Measurements from ENCODE around the gene PXDN.

The PXDN gene

DNA sequence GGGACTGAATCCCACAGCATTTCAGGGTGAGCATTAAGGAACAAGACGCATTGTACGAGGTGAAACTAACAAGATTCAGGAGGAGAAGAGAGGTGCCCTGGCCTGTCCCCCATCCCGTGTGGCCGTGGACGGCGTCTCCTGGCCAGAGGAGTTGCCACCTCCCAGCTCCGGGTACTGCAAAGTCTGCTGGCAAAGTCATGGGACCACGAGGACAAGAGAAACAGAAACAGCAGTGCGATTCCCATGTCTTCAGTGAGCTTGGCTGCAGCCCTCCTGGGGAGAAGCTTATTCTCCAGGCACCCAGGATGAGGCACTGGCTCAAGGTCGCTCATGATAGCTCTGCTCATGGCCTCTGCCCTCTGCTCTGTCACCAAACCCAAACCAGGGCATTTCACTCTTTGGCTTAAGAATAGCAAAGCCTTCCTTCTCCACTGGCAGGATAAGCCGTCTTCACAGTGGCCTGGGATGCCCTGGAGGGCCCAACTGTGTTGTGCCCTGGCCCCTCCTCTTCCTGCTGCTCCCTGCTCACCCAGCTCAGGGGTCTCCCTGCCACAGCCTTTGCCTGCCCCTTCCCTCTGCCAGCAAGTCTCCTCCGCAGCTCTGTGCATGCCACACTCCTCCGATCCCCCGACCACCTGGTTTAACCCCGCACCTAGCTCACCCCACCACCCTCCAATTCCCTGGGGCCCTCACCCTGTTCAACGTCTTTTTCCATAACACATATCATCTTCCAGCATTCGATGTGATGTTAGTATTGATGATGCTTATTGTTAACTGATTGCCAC lies 144.8 kb downstream of the PXDN start:
- TF ChIP-seq CTCF (conservative IDR thresholded peaks at IDR 0.05; ENCODE audit: low read depth, low read length): no peak
- no peak for DNase-seq (ENCODE audit: low read depth)
- no peak overlapping the region for H3K4me3 ChIP-seq (ENCODE audit: low read length)

DNA sequence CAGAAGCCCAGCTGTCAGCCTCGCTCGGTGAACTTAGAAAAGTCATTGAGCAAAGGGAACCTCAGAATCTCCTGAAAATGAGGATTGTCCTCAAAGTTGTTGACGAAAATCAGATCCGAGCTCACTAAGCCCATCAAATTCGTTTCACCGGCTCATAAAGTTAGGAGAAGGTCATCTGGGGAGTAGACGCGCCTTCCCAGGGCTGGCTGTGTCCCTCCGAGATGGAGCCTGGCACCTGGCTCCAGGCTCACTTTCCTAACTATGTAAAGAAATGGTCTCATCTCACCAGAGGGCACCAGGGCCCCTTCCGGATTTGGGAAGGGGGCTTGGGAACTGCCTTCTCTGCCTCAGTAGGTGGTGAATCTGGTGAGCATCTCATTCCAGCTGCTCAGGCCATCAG lies 145.5 kb downstream of the PXDN start:
- no peak for DNase-seq (ENCODE audit: low read depth)
- TF ChIP-seq CTCF (conservative IDR thresholded peaks at IDR 0.05; ENCODE audit: low read depth, low read length): no peak
- no peak overlapping the region for H3K4me3 ChIP-seq (ENCODE audit: low read length)

DNA sequence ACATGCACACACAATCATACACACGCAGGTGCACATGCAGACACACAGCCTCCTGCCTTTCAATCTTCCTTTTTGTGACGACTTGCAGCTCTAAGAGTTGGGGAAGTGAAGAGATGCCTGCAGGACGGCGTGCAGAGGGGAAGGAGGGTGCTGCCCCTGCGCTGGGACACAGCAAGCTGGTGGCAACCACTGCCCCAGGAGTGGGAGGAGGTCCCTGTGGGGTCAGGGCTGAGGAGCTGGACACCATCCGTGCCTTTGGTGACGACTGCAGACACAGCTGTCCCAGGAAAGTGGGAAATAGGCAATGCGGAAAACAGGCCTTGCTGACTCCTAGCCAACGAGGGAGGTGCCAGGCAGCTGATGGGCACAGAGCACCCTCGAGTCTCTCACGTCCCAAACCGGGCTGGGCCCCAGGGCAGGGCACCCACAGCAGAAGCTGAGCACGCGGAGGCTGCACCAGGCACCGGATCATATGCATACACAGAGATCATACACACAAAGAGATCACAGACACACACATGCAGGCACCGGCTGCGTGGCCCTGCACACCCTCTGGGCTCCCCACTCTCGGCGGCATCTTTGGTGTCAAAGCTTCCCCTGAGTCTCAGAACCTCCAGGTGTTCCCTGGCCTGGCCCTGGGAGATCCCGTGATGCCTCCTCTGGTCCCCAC lies 146.1 kb downstream of the PXDN start:
- H3K4me3 ChIP-seq (ENCODE audit: low read length): no peak overlapping the region
- DNase-seq (ENCODE audit: low read depth): no peak
- TF ChIP-seq CTCF (conservative IDR thresholded peaks at IDR 0.05; ENCODE audit: low read depth, low read length): no peak

GRCh38 chr2:1595274-1595673 lies 149.0 kb downstream of the PXDN start:
- no peak for TF ChIP-seq CTCF (conservative IDR thresholded peaks at IDR 0.05; ENCODE audit: low read depth, low read length)
- no peak overlapping the region for H3K4me3 ChIP-seq (ENCODE audit: low read length)
- DNase-seq (ENCODE audit: low read depth): no peak

GRCh38 chr2:1594373-1595171 lies 149.7 kb downstream of the PXDN start:
- no peak for DNase-seq (ENCODE audit: low read depth)
- TF ChIP-seq CTCF (conservative IDR thresholded peaks at IDR 0.05; ENCODE audit: low read depth, low read length): no peak
- no peak overlapping the region for H3K4me3 ChIP-seq (ENCODE audit: low read length)

GRCh38 chr2:1594123-1594372 lies 150.3 kb downstream of the PXDN start:
- no peak for TF ChIP-seq CTCF (conservative IDR thresholded peaks at IDR 0.05; ENCODE audit: low read depth, low read length)
- H3K4me3 ChIP-seq (ENCODE audit: low read length): no peak overlapping the region
- DNase-seq (ENCODE audit: low read depth): no peak
